SK-N-SH (cell line): Measurements from ENCODE around the gene EEFSEC. TPM values are rescaled to one million over a fixed set of nuclear protein-coding genes. Genes with fewer than 3 reads are reported as not detected.
A peak's percentile ranks its signal among the peaks of the same experiment; 100 is the strongest.

ENCODE experiments used
- CTCF ChIA-PET: fragments of 300-600, 350-600 bp; formaldehyde crosslinking; extraction: SDS; loops from one replicate; lab custom pipeline; 2021; lab: Yijun Ruan, JAX
- POLR2A ChIA-PET: fragments of 350-600 bp; sonication (Branson Sonifier 250); formaldehyde crosslinking; extraction: SDS; loops from one replicate; lab custom pipeline; 2020; ENCODE audit warnings: antibody characterized with exemption, inconsistent platforms; lab: Yijun Ruan, JAX
- DNase-seq: peaks from one replicate; pipeline ENCODE4 v3.0.0; 2012
- H2AFZ ChIP-seq: fragments of 200-600 bp; sonication (generic); 2 replicates; pipeline ENCODE4 v1.8.1; 2016; ENCODE audit warnings: antibody characterized with exemption, mild to moderate bottlenecking, low read depth
- H3F3A ChIP-seq: fragments of 200-600 bp; sonication (generic); replicated peaks from 2 replicates; pipeline ENCODE3; 2016; ENCODE audit warnings: antibody characterized with exemption, mild to moderate bottlenecking; ENCODE audit not compliant: insufficient read depth
- H3K27ac ChIP-seq, 2 experiments: fragments of 200-500 bp in 1 of 2; fragments of 200-600 bp in 1 of 2; sonication (Bioruptor generic) in 1 of 2; sonication (generic), shearing (Covaris generic) in 1 of 2; 2 replicates each; pipeline versions ENCODE4 v1.5.1 to v1.6.1; 2014 to 2016; ENCODE audit warnings: low read depth in 2 of 2, inconsistent platforms in 1 of 2, low read length in 1 of 2, mild to moderate bottlenecking in 1 of 2, mixed read lengths in 1 of 2
- H3K27me3 ChIP-seq: fragments of 200-600 bp; sonication (generic), shearing (Covaris generic); 2 replicates; pipeline ENCODE4 v1.6.1; 2016; ENCODE audit warnings: mixed run types; ENCODE audit not compliant: insufficient read depth
- H3K36me3 ChIP-seq, 2 experiments: fragments of 200-500 bp in 1 of 2; fragments of 200-600 bp in 1 of 2; sonication (Bioruptor generic) in 1 of 2; sonication (generic) in 1 of 2; replicated peaks in 1 of 2; 2 replicates each; pipeline versions ENCODE3 to v1.5.1; 2014 to 2016; ENCODE audit warnings: low read length in 1 of 2, mild to moderate bottlenecking in 1 of 2; ENCODE audit not compliant: insufficient read depth in 2 of 2, control insufficient read depth in 1 of 2
- H3K4me1 ChIP-seq, 2 experiments: fragments of 200-500 bp in 1 of 2; fragments of 200-600 bp in 1 of 2; sonication (Bioruptor generic) in 1 of 2; sonication (generic), shearing (Covaris generic) in 1 of 2; 2 replicates each; pipeline versions ENCODE4 v1.5.1 to v1.6.1; 2014 to 2016; ENCODE audit warnings: low read depth in 1 of 2, low read length in 1 of 2, mixed run types in 1 of 2; ENCODE audit not compliant: insufficient read depth in 2 of 2, control insufficient read depth in 1 of 2
- H3K4me2 ChIP-seq: fragments of 200-600 bp; sonication (generic), shearing (Covaris generic); 2 replicates; pipeline ENCODE4 v1.6.1; 2017; ENCODE audit warnings: mixed run types
- H3K4me3 ChIP-seq, 2 experiments: fragments of 200-500 bp in 1 of 2; fragments of 200-600 bp in 1 of 2; sonication (Bioruptor generic) in 1 of 2; sonication (generic), shearing (Covaris generic) in 1 of 2; 2 replicates each; pipeline versions ENCODE4 v1.5.1 to v1.8.1; 2014 to 2016; ENCODE audit warnings: low read depth in 2 of 2, inconsistent platforms in 1 of 2, low read length in 1 of 2, mild to moderate bottlenecking in 1 of 2, mixed read lengths in 1 of 2, moderate library complexity in 1 of 2
- H3K79me2 ChIP-seq: fragments of 200-600 bp; sonication (generic); 2 replicates; pipeline ENCODE4 v1.8.1; 2017; ENCODE audit warnings: mild to moderate bottlenecking; ENCODE audit not compliant: insufficient read depth
- H3K9ac ChIP-seq: fragments of 200-600 bp; sonication (generic); 2 replicates; pipeline ENCODE4 v1.6.1; 2017; ENCODE audit warnings: mixed run types
- H3K9me2 ChIP-seq: fragments of 200-600 bp; sonication (generic); 2 replicates; pipeline ENCODE4 v1.6.1; 2017; ENCODE audit warnings: mixed run types
- H3K9me3 ChIP-seq: fragments of 200-600 bp; sonication (generic); 2 replicates; pipeline ENCODE4 v1.6.1; 2017; ENCODE audit warnings: mixed run types, mild to moderate bottlenecking, moderate library complexity
- H4K20me1 ChIP-seq: fragments of 200-600 bp; sonication (generic); 2 replicates; pipeline ENCODE4 v1.6.1; 2017; ENCODE audit warnings: mild to moderate bottlenecking, mixed run types; ENCODE audit not compliant: insufficient read depth
- CTCF ChIP-seq: fragments of 200-600 bp; sonication (generic); IDR thresholded peaks from 2 replicates; pipeline ENCODE4 v1.6.1; 2017; ENCODE audit warnings: antibody characterized with exemption, mild to moderate bottlenecking, moderate library complexity
- ELF1 ChIP-seq: IDR thresholded peaks from 2 replicates; pipeline ENCODE4 v1.4.0; 2012
- EP300 ChIP-seq, 2 experiments: IDR thresholded peaks; 2 replicates each; pipeline versions ENCODE4 v1.4.0 to v1.6.1; 2012; ENCODE audit warnings: borderline replicate concordance in 1 of 2, low read depth in 1 of 2, low read length in 1 of 2
- FOXJ3 ChIP-seq: sonication (generic); formaldehyde crosslinking; IDR thresholded peaks from 2 replicates; pipeline ENCODE4 v1.5.1; 2020; ENCODE audit warnings: mild to moderate bottlenecking, missing genetic modification reagents
- GABPA ChIP-seq: IDR thresholded peaks from 2 replicates; pipeline ENCODE4 v1.4.0; 2012; ENCODE audit warnings: low read depth, mild to moderate bottlenecking
- MEF2A ChIP-seq: IDR thresholded peaks from 2 replicates; pipeline ENCODE4 v1.4.0; 2012; ENCODE audit warnings: low read depth, borderline replicate concordance
- NFIC ChIP-seq: IDR thresholded peaks from 2 replicates; pipeline ENCODE4 v1.4.0; 2012; ENCODE audit warnings: borderline replicate concordance
- NRF1 ChIP-seq: IDR thresholded peaks from 2 replicates; pipeline ENCODE4 v1.6.1; 2012; ENCODE audit warnings: low read depth, mild to moderate bottlenecking, low read length
- PBX3 ChIP-seq: IDR thresholded peaks from 2 replicates; pipeline ENCODE4; 2012
- RAD21 ChIP-seq: IDR thresholded peaks from 2 replicates; pipeline ENCODE4 v1.6.1; 2012; ENCODE audit warnings: mild to moderate bottlenecking, low read length
- RCOR1 ChIP-seq: fragments of 150-350 bp; IDR thresholded peaks from 2 replicates; pipeline ENCODE4 v1.6.1; 2017; ENCODE audit warnings: antibody characterized with exemption, low read length
- SIN3A ChIP-seq: IDR thresholded peaks from 2 replicates; pipeline ENCODE4 v1.6.1; 2012; ENCODE audit warnings: low read depth, mild to moderate bottlenecking, low read length, moderate library complexity, borderline replicate concordance
- TEAD4 ChIP-seq: IDR thresholded peaks from 2 replicates; pipeline ENCODE4 v1.4.0; 2012; ENCODE audit warnings: mild to moderate bottlenecking, borderline replicate concordance; ENCODE audit not compliant: insufficient read depth
- YY1 ChIP-seq: IDR thresholded peaks from 2 replicates; pipeline ENCODE4 v1.4.0; 2012; ENCODE audit warnings: low read depth, mild to moderate bottlenecking
- WGBS: methylation state at CpG from one replicate; pipeline ENCODE4 v1.1.6; 2017; ENCODE audit warnings: low lambda C conversion rate; 5-methylcytosine and 5-hydroxymethylcytosine counted together
- polyA plus RNA-seq, 3 experiments: library from polyadenylated mRNA; depleted of rRNA; stranded (reverse); fragments of >200 nt; gene quantifications; 2 replicates each; pipeline ENCODE4 v1.2.3, GENCODE V29; 2012
- TF ChIP-seq, protein P1 (sequence below): fragments of 150-350 bp; IDR thresholded peaks from 2 replicates; pipeline ENCODE4 v1.6.1; 2017; ENCODE audit warnings: antibody characterized with exemption, low read length, low read depth, borderline replicate concordance
- TF ChIP-seq, protein P2 (sequence below): IDR thresholded peaks from 2 replicates; pipeline ENCODE4 v1.4.0; 2012; ENCODE audit warnings: low read depth

Gene EEFSEC
- polyA plus RNA-seq, 1 of the 3 experiments (the other 2 are of a cell fraction), result 12.4 TPM

DNA sequence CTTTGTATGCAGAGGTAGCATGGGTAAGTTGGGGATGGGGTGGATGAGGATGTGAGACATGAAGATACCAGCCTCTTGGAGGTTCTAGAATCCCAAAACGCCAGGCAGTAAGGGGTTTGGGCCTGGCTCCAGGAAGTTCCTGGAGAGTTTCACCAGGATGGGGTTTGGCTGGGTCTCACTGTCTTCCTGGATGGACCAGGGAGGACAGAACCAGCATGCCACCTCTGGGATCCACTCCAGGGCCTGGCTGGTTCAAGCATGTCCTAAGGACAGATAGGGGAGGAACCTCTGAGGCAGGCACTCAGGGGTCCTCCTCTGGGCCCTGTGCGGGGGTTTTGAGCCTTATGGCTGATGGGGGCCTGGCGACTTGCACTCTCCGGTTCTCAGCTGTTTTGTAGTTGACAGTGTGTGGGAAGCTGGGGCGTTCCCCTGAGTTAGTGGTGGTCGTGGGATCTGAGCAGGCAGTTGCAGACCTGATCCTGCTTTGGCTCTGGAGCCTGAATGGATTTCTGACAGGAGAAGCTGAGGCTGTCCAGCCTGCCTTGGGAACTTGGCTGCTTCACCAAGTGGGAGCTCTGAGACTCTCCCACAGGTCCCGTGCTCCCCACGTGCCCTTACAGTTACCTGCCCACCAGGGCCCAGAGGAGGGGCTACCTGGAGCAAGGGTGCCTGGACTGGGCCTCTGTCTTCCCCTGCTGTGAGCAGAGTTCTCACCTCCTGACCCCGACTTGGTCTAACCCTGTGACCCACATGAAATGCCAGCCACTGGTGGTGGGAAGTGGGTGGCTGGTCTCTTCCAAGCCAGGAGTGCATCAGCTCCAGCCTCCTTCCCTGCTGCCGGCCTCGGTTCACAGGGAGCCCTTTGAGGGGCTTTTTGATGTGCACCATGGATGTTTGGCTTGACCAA, 128.4 kb downstream of the EEFSEC start:
- no peak for TF ChIP-seq YY1
- no peak for TF ChIP-seq FOXJ3
- no peak for DNase-seq
- Histone ChIP-seq H2AFZ (no peak overlapping the region), H3K9me3 (no peaks in the 10 kb centered on the region), H3K27ac (peak overlapping the region in 1 of 2 experiments; percentile 100; a peak in 2 of 4 replicates), H3K36me3 (no peaks in the 10 kb centered on the region), H3K27me3 (no peaks in the 10 kb centered on the region), H3F3A (peaks cover 8% of the 10 kb centered on the region), H3K9me2 (no peaks in the 10 kb centered on the region), H4K20me1 (no peaks in the 10 kb centered on the region), H3K4me1 (peaks cover 35 to 94% of the 10 kb centered on the region in 2 experiments), H3K79me2 (no peaks in the 10 kb centered on the region), H3K4me2 (no peak overlapping the region), H3K4me3 (no peak overlapping the region), H3K9ac (no peak overlapping the region)
- ChIA-PET POLR2A (interaction anchor here (0.6 to 1.3 kb wide), 2 partner anchors 129 to 202 kb away, joined by 4 read pairs; no protein-coding TSS in a partner anchor), CTCF (interaction anchor here (0.8 to 3.0 kb wide), 9 partner anchors 9 to 336 kb away, joined by 3 to 9 read pairs (median 4); no protein-coding TSS in a partner anchor)
- 98% methylated on average over 5 of the region's 11 CpGs for WGBS

- Histone ChIP-seq H3K9ac (no peak overlapping the region), H3K79me2 (no peaks in the 10 kb centered on the region), H4K20me1 (no peaks in the 10 kb centered on the region), H3K4me2 (no peak overlapping the region), H3K9me3 (no peaks in the 10 kb centered on the region), H3F3A (peaks cover 8% of the 10 kb centered on the region), H3K4me3 (no peak overlapping the region), H3K27me3 (no peaks in the 10 kb centered on the region), H2AFZ (no peak overlapping the region), H3K4me1 (peaks cover 33 to 94% of the 10 kb centered on the region in 2 experiments), H3K9me2 (no peaks in the 10 kb centered on the region), H3K36me3 (no peaks in the 10 kb centered on the region), H3K27ac (peak overlapping the region; percentile 5 to 100; a peak in 3 of 4 replicates)
- CTCF ChIA-PET, result interaction anchor here (1.1 to 3.0 kb wide), 5 partner anchors 10 to 335 kb away, joined by 3 to 9 read pairs (median 3); no protein-coding TSS in a partner anchor
- POLR2A ChIA-PET, result interaction anchor here (0.6 to 1.6 kb wide), 5 partner anchors 18 to 201 kb away, joined by 3 to 5 read pairs (median 4); no protein-coding TSS in a partner anchor
- peak; percentile 59 for DNase-seq
- 65% methylated on average over 11 of the region's 16 CpGs for WGBS
- TF ChIP-seq TEAD4, result no peak
- TF ChIP-seq NFIC, result no peak
- no peak for TF ChIP-seq FOXJ3
- no peak for TF ChIP-seq PBX3
- TF ChIP-seq ELF1, result no peak
- no peak for TF ChIP-seq NRF1
- TF ChIP-seq MEF2A, result no peak
- peak; percentile 12; the same call in 1 of the 2 replicates for TF ChIP-seq RCOR1
- no peak; the same call in 1 of the 2 replicates for TF ChIP-seq RAD21
- TF ChIP-seq GABPA, result no peak
- TF ChIP-seq, protein P1, sequence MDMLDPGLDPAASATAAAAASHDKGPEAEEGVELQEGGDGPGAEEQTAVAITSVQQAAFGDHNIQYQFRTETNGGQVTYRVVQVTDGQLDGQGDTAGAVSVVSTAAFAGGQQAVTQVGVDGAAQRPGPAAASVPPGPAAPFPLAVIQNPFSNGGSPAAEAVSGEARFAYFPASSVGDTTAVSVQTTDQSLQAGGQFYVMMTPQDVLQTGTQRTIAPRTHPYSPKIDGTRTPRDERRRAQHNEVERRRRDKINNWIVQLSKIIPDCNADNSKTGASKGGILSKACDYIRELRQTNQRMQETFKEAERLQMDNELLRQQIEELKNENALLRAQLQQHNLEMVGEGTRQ, result no peak
- no peak for TF ChIP-seq SIN3A
- no peak for TF ChIP-seq CTCF
- TF ChIP-seq EP300 (IDR thresholded peaks at IDR 0.05; ENCODE audit: borderline replicate concordance in 1 of 2, low read depth in 1 of 2, low read length in 1 of 2), result 0 out of 4 replicates have a peak, but pooled peaks of 1 of the 2 experiments have one; percentile 4
- TF ChIP-seq, protein P2, sequence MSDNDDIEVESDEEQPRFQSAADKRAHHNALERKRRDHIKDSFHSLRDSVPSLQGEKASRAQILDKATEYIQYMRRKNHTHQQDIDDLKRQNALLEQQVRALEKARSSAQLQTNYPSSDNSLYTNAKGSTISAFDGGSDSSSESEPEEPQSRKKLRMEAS, result no peak
Measured at GRCh38 chr3:128282380-128283196, 129.3 kb downstream of the EEFSEC start.
